ENCODE measurements around the gene NPTN. TPM values are rescaled to one million over a fixed set of nuclear protein-coding genes. Genes with fewer than 3 reads are reported as not detected.

Gene NPTN
- total RNA-seq, 1 experiment from 2014 or later, result 151 TPM

GRCh38 chr15:73654659-73655058, 21.5 kb upstream of the NPTN start:
- Histone ChIP-seq H3K36me3 (ENCODE audit: control insufficient read depth, insufficient read depth, low read length) (no peaks in the 10 kb centered on the region), H3K27me3 (ENCODE audit: control insufficient read depth, insufficient read depth, low read length) (peaks cover 4% of the 10 kb centered on the region), H3K9me3 (ENCODE audit: control insufficient read depth, insufficient read depth, low read depth, low read length) (no peaks in the 10 kb centered on the region), H3K4me1 (ENCODE audit: control insufficient read depth, insufficient read depth, low read length) (no peaks in the 10 kb centered on the region), H3K27ac (ENCODE audit: low read length) (no peak overlapping the region), H3K4me3 (ENCODE audit: low read depth in 2 of 2, low read length in 2 of 2) (no peak overlapping the region)
- DNase-seq (ENCODE audit: low read depth, low spot score) (no peak), ATAC-seq (no peak)
- TF ChIP-seq POLR2AphosphoS5 (IDR thresholded peaks at IDR 0.05; ENCODE audit: low read depth, low read length), result no peak
- no peak for TF ChIP-seq SIN3A (IDR thresholded peaks at IDR 0.05; ENCODE audit: borderline replicate concordance, insufficient read depth, low read depth, low read length)
- no peak for TF ChIP-seq TCF7L2 (IDR thresholded peaks at IDR 0.05; ENCODE audit: low read depth, low read length)
- TF ChIP-seq REST (IDR thresholded peaks at IDR 0.05; ENCODE audit: insufficient read depth in 1 of 2, low read depth in 2 of 2, low read length in 1 of 2), result no peak
- TF ChIP-seq, protein P1, sequence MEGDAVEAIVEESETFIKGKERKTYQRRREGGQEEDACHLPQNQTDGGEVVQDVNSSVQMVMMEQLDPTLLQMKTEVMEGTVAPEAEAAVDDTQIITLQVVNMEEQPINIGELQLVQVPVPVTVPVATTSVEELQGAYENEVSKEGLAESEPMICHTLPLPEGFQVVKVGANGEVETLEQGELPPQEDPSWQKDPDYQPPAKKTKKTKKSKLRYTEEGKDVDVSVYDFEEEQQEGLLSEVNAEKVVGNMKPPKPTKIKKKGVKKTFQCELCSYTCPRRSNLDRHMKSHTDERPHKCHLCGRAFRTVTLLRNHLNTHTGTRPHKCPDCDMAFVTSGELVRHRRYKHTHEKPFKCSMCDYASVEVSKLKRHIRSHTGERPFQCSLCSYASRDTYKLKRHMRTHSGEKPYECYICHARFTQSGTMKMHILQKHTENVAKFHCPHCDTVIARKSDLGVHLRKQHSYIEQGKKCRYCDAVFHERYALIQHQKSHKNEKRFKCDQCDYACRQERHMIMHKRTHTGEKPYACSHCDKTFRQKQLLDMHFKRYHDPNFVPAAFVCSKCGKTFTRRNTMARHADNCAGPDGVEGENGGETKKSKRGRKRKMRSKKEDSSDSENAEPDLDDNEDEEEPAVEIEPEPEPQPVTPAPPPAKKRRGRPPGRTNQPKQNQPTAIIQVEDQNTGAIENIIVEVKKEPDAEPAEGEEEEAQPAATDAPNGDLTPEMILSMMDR (IDR thresholded peaks at IDR 0.05), result no peak
- ChIA-PET CTCF (no interaction called here), POLR2A (no interaction called here)
- in situ Hi-C loops (cut with HindIII; ENCODE audit: low pct_unique_long_range_greater_than_20kb, low sequenced_read_pairs), result no loop called here
- intact Hi-C loops (cut with micrococcal nuclease; ENCODE audit: unreplicated experiment), result no loop called here
- BruUV-seq (replicated peaks), result no TSS peak

DNA sequence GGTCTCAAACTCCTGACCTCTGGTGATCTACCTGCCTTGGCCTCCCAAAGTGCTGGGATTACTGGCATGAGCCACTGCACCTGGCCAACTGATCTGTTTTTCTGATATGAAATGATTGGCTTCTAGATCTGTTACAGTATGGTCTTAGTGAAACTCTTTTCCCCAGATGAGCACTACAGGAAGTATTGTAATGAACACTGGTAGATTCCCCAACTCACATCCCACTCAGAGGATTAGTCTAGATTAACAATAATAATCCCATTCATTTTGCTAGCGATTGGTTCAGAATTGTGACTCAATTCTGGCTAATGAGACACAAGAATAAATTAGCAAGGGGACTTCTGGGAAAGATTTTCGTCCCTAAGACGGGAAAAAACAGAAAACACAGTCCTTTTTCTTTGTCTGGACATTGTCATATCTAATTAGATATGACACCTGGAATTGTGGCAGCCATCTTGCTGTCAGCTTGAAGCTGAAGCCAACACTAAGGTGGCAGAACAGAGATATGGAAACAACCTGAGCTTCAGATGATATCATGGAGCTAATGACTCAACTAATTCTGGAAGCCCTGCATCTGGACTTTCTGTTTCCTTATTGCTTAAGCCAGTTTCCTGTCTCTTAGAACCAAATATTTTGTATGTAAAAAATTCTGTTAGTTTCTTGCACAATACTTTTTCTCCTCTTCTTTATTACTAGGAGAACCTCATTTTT, 17.4 kb upstream of the NPTN start:
- intact Hi-C loops (cut with micrococcal nuclease; ENCODE audit: unreplicated experiment), result no loop called here

More for the DNA sequence above, 17.4 kb upstream of the NPTN start:
- ChIA-PET CTCF (no interaction called here), POLR2A (no interaction called here)
- no peak for ATAC-seq
- Histone ChIP-seq H3K27me3 (ENCODE audit: control insufficient read depth, insufficient read depth, low read length) (no peaks in the 10 kb centered on the region; the same call in 1 of the 2 replicates), H3K4me3 (ENCODE audit: low read depth in 2 of 2, low read length in 2 of 2) (no peak overlapping the region), H3K9me3 (ENCODE audit: control insufficient read depth, insufficient read depth, low read depth, low read length) (no peaks in the 10 kb centered on the region), H3K4me1 (ENCODE audit: control insufficient read depth, insufficient read depth, low read length) (no peaks in the 10 kb centered on the region), H3K27ac (ENCODE audit: low read length) (no peak overlapping the region), H3K36me3 (ENCODE audit: control insufficient read depth, insufficient read depth, low read length) (no peaks in the 10 kb centered on the region)
- TF ChIP-seq POLR2AphosphoS5 (IDR thresholded peaks at IDR 0.05; ENCODE audit: low read depth, low read length) (no peak), SIN3A (IDR thresholded peaks at IDR 0.05; ENCODE audit: borderline replicate concordance, insufficient read depth, low read depth, low read length) (no peak), REST (IDR thresholded peaks at IDR 0.05; ENCODE audit: insufficient read depth in 1 of 2, low read depth in 2 of 2, low read length in 1 of 2) (no peak), TCF7L2 (IDR thresholded peaks at IDR 0.05; ENCODE audit: low read depth, low read length) (no peak)
- in situ Hi-C loops (cut with HindIII; ENCODE audit: low pct_unique_long_range_greater_than_20kb, low sequenced_read_pairs), result no loop called here
- no peak for DNase-seq (ENCODE audit: low read depth, low spot score)
- BruUV-seq (replicated peaks), result no TSS peak
